Activated CD4-positive, alpha-beta T cell treated with anti-CD3 and anti-CD28 coated beads for 4 hours (primary cell): ENCODE measurements around the gene NAGPA.
A peak's percentile ranks its signal among the peaks of the same experiment; 100 is the strongest.
"Not testable (repeated sequence)": the region's sequence is repeated elsewhere in the genome, so short reads cannot be mapped to it uniquely, and the experiment has no call there.

ENCODE experiments used
- DNase-seq, 2 donors: peaks; one replicate each; pipeline ENCODE4 v3.0.0-alpha.2; 2020

The NAGPA gene

DNA sequence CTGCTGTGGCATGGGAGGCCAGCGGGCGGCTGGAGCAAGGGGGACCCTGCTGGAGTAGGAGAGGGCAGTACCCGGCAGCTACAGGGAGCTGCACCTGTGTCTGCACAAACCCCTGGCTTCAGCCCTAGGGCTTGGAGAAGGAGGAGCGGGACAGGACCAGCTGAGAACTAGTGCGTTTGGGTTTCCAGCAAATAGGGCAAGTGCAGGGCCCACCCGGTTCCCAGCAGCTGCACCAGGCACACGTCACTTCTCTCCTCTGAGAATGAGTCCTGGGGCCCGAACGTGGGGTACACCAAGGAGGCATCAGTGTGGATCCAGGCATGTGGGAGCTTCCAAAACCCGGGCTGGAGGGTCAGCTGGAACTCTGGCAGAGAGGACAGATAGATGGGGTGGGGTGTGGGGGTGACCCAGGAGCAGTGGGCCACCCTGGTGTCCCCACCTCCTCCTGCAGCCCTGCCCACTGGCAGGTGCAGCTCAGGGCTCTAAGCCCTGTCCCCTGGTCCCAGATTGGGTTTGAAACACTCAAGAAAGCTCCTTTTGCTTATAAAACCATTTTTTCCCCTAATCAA is 26.4 kb upstream of the NAGPA start:
- no peak for DNase-seq

DNA sequence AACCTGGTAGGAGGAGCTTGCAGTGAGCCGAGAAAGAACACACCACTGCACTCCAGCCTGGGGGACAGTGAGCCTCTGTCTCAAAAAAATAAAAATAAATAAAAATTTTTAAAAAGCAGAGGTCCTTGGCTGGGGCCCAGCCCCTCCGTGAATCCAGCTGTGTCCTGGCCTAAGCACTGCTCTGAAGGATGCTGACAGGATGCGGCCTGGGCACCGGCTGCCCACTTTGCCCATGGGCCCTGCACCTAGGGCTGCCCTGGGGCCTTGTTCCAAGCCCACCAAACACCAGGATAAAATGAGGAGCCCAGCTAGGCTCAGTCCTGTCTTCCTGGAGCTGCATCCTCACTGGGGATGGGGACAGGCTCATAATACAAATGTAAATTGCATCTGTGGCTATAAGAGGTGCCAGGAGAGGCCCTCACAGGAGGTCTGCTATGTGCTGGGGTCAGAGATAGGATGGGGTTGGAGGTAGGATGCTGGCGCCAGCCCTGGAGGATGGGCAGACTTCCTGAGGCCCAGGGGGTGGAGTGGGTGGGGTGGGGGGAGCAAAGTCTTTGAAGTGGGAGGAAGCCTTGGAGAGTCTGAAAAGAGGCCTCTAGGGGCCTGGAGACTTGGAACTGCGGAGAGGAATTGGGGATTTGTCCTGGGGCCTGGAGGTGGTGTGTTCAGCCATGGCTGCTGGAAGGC is 25.8 kb upstream of the NAGPA start:
- DNase-seq: no peak

DNA sequence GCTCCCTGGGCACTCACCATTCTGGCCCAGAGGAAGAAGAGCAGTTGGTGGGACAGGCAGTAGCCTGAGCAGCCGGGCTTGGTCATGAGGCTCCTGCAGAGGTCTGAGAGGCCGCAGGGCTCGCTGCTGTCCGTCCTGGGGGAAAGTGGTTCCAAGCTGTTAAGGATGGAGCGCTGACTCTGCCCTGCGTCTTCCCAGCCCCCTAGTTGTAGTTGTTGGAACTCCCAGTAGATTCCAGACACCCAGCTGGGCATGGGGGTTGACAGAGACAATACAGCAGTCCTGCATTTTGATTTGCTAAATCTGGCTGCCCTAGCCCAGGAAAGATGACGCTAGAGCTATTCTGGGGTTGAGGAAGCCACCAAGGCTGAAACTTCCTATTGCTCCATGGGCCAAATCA is 24.7 kb upstream of the NAGPA start:
- DNase-seq: no peak

DNA sequence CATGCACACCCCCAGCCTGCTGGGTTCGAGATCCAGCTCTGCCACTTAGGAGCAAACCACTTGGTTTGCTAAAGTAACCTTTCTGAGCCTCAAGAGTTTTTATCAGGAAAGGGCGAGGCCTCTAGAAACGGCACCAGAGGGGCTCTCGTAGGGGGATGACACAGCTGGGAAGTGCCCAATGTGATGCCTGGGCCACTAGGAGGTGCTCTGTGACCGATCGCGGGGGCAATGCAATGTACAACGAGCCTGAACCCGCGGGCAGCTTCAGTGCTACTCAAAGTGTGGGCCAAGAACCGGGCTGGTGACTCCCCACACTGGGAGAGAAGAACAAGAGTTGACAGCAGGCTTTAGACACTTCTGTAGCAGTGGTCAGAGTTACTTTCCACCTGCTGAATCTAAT is 22.6 kb upstream of the NAGPA start:
- DNase-seq: peak in 1 of 2 donors; percentile 29

DNA sequence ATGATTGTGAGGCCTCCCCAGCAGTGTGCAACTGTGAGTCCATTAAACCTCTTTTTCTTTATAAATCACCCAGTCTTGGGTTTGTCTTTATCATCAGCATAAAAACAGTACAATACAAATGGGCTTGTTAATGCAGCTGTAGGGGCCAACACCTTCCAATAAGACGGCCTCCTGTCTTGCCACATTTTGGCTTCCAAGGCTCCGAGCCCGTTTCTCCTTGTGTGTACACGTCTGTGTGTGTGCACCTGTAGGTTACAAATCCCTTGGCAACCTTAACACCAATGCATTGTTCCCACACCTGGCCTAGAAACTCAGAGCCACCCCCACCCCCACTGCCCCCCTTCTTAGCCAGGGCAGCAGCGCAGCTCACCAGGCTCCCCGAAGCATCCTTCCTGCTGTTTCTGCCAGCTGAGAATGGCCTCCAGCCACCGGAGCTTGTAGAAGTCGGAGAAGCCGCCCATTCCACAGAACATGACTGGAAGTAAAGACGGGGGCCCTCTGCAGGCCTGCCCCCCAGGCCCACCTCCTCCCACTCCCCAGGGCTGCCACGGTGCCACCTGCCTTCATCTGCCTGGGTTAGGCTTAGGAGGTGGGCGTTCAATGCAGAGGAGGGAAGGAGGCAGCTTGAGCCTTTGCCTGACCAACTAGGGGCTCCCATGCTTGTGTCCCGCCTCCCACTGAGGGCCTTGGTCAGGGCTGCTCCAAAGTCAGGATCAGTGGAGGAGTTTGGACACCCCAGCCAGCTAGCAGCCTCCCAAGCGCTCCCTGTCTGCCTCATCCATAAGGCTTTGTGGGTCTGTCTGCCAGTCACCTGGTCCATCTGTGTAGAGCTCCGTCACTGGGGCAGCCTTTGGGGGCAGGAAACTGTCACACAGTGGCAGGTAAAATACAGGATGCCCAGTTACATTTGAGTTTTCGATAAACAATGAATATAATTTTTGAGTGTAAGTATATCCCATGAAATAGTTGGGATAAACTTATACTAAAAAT is 21.4 kb upstream of the NAGPA start:
- DNase-seq: no peak

DNA sequence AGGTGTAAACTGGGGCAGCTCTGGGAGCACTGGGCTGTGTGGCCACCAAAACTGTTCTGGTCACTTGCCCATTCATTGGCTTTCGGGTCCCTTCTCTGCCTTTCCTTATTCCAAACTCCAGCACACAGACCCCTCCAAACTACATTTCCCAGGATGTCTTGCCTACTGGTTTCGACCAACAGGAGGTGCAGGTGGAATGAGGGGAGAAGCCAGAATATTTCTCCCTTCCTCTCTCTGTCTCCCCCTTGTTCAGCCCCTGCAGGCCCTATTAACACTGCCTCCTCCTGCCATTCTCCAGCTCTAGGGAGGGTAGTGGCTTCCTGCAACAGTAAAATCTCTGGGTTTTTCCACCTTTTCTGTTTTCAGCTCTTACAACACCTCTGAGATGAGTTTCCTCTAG is 13.2 kb upstream of the NAGPA start:
- DNase-seq: no peak

DNA sequence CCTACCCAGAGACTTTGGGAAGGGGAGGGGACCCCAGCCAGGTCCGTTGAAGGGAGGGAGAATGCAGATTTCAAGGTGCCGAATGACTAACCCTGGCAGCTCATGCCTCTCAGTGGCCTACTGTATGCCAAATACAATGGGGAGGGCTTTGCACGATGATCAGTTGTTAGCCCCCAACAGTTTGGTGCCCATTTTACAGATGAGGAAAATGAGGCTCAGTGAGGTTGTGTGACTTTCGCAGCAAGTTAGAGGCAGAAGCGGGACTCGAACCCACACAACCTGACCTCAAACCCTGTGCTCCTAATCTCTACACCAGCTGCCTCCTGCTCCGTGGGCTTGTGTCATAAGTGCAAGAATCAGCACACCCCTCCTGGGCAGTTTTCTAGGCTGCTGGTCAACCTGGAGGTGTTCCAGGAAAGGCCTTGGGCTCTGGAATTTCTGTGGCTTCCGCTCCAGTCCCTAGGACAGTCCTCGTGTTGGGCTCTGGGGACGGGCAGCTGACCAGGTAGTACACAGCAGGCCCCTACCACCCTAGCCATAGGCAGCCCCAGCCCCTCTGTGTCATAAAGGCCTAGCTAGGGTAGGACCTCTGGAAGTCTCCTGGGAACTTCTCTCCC is 11.9 kb upstream of the NAGPA start:
- DNase-seq: no peak

DNA sequence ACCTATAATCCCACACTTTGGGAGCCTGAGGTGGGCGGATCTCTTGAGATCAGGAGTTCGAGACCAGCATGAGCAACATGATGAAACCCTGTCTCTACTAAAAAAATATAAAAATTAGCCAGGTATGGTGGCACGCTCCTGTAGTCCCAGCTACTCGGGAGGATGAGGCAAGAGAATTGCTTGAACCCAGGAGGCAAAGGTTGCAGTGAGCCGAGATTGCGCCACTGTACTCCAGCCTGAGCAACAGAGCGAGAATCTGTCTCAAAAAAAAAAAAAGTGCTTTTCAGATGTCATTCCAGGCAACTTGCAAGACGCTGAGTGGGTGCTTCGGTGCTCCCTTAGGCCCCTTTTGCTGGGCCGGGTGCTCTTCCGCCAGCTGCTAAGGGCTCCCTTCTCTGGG is 10.8 kb upstream of the NAGPA start:
- not testable (repeated sequence) for DNase-seq

DNA sequence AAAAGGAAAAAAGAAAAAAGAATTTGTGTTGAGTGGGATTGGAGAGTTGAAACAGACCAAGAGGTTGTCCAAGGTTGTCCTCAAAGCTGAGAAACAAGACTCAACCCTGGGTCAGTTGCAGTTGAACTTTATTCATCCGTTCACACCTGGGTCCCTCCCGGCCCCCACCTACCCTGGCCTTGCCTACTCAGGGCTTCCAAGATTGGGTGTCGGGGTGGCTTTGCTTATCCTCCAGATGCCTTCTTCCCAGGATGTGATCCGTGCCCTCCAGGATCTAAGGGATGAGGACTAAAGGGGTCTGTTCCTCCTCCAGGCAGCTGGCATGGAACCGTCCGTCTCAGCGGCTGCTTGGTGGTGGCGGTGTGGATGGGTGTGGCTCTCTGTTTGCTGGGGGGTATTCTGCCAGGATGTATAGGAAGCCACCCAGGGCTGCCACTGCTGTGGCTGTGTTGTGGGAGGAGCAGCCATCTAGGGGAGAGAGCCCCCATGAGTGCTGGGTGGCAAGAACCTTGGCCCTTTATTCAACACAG is 10.3 kb upstream of the NAGPA start:
- no peak for DNase-seq

DNA sequence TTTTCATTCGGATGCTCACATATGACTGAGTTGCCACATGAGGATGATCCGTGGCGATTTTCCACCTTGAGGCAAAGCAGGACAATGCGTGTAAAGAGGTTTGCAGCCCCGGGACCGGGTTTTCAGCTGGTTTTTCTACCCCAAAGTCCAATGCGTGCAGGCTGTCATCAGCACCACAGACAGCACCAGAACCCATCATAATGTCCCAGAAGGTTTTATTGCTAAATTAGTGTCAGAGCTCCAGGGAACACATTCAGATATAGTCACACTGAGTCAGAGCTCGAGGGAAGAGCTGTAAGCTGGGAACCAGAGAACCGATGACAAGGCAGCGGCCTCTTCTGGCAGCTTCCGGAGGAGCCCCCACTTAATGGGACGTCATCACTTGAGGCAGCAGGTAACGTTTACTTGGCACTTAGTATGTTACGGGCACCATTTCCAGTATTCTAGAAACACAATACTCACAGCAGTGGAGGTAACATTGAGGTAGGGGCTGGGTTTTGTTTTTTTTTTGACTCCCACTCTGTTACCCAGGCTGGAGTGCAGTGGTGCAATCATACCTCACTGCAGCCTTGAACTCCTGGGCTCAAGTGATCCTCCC is 8.9 kb upstream of the NAGPA start:
- DNase-seq: no peak

DNA sequence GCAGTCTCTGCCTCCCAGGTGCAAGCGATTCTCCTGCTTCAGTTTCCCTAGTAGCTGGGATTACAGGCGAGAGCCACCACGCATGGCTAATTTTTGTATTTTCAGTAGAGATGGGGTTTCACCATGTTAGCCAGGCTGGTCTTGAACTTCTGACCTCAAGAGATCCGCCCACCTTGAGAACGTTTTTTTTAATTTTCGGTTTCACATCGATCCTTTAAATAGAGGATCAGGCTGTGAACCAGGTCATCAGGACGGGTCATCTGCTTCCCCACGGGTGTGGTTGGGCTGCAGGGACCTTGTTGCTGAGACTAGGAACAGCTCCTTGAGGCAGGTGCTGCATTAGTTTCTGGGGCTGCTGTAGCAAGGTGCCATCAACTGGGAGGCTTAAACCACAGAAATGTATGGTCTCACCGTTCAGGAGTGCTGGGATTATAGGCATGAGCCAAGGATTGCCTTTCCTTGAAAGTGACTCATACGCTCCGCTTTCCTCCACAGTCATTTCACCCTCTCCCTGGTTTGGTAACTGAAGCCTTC is 7.9 kb upstream of the NAGPA start:
- no peak for DNase-seq

DNA sequence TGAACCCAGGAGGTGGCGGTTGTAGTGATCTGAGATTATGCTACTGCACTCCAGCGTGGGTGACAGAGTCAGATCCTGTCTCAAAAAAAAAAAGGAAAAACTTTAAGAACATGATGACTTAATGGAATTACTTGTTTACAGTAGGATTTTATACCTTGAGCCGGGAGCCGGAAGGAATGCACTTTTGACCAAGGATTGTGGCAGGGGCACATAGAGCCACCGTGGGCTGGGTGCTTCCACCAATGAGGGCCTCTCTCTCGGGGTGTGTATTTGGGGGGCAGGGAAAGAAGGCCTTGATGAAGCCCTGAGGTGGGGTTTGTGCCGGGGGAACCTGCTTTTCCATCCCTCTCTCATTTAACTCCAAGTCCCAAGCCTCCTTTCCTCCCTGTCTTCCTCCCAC is 6.7 kb upstream of the NAGPA start:
- DNase-seq: no peak

DNA sequence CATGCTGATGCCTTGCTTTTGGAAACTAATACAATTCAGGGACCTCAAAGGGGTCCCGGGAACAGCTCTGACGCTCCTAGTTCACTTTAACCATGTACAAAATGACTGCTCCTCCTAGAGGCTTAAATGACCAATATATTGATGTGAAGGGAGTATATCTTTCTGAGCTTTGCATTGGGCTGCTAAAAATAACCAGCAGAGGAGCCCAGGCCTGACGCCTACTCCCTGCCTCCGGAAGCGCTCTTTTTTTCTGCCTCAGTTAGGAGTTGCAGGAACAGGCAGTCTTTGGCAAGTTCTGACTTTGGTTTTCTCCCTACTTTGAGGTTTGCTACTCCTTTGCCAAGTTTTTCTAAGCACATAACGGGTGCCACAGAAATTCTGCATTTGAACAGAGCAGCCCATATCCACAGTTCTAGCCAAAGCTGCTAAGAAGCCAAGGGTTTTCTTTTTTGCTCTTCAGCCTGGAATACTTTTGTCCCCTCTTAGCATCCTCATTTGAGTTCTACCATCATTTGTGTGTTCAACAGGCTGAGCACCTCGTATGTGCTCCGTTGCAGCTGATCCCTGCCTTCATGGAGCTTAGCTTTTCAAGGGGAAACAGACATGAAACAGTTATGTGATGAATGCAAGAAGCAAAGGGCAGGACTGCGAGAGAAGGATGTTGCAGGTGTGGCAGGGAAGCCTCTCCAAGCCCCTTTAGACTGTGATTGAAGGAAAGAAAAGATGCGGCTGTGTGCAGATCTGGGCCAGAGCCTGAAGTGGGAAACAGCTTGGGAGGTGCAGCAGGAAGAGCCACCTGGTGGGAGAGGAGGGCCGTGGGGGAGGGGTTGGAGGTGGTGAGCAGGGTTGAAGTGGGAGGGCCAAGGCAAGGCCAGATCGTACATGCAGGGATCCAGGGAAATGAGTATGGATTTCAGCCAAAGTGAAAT is 2.8 kb upstream of the NAGPA start:
- DNase-seq: no peak

DNA sequence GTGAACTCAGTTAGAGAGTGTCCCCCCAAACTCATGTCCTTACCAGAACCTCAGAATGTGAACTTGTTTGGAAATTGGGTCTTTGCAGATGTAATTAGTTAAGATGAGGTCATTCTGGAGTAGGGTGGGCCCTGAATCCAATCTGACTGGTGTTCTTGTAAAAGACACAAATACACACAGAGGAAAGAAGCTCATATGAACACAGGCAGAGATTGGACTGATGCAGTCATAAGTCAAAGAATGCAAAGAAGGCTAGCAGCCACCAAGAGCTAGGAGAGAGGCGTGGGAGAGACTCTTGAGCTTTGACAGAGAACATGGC is 2.1 kb upstream of the NAGPA start:
- no peak for DNase-seq

DNA sequence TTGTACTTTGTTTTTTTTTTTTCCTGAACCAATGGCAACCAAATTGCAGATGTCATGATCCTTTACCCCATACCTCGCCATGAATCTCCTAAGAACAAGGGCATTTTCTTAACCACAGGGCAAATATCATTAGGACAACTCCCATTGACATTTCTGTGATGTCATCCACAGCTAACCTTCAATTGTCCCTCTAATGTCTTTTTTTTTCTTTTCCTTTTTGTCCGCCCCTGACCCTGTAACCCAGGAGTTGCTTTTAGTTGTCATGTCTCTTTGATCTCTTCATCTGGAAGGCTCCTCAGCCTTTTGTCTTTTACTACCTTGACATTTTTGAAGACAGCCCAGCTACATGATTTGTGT is 410 bp upstream of the NAGPA start:
- no peak for DNase-seq

DNA sequence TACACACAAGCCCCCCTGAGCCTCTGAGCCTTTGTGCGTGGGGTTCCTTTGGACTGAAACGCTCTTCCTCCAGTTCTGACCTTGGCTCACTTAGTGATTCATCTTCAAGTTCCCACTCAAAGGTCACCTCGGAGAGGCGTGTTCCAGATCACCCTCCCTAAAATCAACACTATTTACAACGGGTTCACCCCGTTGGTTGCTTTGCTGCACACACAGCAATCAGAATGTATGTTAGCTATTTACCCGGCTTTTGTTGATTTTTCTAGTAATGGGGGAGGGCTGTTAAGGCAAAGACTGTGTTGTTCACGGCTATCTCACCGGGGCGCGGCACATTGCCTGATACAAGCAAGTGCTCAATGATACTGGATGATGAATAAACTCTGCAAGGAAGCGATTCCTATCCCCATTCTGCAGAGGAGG is 977 bp downstream of the NAGPA start:
- no peak for DNase-seq

DNA sequence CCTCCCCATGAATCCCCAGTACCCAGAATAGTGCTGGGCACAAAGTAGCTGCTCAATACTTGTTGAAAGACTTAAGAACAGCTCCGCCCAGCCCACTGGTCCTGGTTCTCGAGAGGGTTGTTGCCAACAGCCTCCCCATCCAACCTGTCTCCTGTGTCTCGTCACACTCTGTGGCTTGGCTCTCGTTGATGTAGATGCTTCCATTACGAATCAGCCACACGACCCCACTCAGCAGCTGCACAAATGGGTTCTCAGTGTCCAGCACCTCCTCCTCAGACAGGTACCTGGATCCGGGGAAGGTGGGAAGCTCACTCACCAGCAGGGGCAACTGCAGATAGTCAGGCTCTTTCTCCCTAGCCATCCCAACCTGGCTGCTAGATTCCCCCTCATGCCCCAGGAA is 2.1 kb downstream of the NAGPA start:
- no peak for DNase-seq

DNA sequence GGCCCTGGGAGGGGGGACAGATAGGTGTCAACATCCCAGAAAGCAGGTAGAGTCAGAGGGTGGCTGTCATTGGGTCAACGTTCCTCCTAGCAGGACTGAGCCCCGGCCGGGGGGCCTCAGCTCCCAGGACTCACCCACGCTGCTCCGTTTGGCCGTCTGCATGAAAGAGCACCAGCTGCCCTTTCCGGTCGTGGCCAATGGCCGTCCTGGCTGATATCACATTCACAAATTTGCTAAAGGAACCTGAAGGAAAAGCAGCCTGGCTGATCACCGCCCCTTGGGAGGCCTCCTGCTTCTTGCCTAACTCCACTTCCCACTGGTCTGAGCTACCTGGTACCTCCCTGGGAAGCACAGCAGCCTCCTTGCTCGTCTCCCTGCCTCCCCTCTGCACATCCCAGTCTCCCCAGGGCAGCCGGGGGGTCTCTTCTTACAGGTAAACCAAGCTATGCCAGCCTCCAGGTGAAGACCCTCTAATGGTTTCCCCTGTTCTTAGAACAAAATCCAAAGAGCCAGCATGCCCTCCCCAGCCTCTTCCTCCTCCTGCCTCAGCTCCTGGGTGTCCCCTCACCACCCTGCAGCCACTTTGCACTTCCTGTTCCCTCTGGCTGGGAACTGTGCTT is 3.4 kb downstream of the NAGPA start:
- no peak for DNase-seq

DNA sequence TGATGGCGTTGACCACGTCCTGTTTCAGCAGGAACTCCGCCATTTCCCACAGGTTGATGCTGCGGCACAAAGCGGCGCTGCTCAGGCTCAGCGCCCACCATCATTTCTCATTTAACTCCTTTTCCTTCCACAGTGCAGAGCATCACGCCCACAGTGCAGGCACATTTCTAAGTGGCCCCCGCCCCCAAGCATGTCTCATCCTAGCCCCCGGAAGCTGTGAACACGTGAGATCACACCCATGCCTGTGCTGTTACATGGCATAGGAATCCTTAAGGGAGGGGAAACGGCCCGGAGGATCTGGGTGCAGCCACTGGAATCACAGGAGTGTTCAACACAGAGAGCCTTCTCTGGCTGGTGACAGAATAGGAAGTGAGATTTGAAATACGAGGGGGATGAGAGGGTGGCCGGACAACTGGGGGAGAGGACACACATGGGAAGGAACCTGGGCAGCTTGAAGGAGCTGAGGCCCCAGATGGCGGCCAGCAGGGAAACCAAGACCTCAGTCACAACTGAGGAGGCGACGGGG is 4.7 kb downstream of the NAGPA start:
- DNase-seq: no peak

DNA sequence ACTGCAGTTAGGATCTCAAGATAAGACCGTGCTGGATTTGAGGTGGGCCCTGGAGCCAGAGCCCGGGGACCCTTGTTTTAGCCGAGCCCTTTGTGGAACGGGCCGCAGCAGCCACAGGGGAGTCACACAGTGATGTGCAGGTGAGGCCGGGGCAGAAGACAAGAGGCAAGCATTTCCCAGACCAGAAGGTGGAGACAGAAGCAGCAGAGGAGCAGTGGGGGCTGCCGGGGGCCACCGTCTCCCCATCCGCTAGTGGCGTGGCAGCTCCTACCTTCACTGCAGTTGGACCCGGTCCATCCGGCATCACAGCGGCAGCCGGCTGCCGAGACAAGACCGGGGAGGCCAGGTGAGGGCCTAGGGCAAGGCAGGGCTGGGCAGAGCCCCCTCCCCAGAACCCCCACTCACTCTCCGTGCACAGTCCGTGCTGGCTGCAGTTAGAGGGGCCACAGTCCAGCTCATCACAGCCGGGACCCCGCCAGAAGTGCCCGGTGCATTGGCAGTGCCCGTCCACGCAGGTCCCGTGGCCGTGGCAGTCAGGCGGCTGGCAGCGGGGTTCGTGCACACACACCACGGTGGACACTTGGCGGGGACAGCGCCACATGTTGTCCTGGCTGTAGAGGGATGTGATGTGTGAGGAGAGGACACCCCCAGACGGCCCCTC is 6.0 kb downstream of the NAGPA start:
- no peak for DNase-seq
